ENCODE measurements around the gene OR52H1. TPM values are rescaled to one million over a fixed set of nuclear protein-coding genes. Genes with fewer than 3 reads are reported as not detected.

Gene OR52H1
- total RNA-seq, 1 donor from 2014 or later = 0.26 TPM

DNA sequence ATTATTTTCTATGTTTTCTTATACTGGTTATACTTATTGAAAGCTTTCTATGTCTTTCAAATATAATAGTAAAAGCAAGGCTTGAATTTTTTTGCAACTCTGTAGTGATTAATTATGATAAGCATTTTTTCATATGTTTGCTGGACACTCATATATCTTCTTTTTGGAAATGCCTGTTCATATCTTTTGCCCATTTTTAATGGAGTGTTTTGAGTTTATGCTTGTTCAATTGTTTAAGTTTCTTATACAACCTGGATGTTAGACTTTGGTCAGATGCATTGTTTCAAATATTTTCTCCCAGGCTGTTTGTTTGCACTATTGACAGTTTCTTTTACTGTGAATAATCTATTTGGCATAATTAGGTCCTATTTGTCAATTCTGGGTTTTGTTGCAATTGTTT lies 11.9 kb downstream of the OR52H1 start:
- no peaks in the 10 kb centered on the region for H3K4me1 Mint-ChIP-seq (ENCODE audit: low read depth)
- peaks cover 11% of the 10 kb centered on the region for H3K9me3 Mint-ChIP-seq (ENCODE audit: low read depth)
- DNase-seq (ENCODE audit: low spot score, unreplicated experiment) = no peak
- no peaks in the 10 kb centered on the region for H3K27me3 Mint-ChIP-seq
- TF ChIP-seq, protein P1, sequence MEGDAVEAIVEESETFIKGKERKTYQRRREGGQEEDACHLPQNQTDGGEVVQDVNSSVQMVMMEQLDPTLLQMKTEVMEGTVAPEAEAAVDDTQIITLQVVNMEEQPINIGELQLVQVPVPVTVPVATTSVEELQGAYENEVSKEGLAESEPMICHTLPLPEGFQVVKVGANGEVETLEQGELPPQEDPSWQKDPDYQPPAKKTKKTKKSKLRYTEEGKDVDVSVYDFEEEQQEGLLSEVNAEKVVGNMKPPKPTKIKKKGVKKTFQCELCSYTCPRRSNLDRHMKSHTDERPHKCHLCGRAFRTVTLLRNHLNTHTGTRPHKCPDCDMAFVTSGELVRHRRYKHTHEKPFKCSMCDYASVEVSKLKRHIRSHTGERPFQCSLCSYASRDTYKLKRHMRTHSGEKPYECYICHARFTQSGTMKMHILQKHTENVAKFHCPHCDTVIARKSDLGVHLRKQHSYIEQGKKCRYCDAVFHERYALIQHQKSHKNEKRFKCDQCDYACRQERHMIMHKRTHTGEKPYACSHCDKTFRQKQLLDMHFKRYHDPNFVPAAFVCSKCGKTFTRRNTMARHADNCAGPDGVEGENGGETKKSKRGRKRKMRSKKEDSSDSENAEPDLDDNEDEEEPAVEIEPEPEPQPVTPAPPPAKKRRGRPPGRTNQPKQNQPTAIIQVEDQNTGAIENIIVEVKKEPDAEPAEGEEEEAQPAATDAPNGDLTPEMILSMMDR (IDR thresholded peaks at IDR 0.05; ENCODE audit: unreplicated experiment) = no peak
- H3K4me3 Mint-ChIP-seq (ENCODE audit: low read depth) = no peak overlapping the region
- no peaks in the 10 kb centered on the region for H3K36me3 Mint-ChIP-seq (ENCODE audit: insufficient read depth)
- no peak overlapping the region for H3K27ac Mint-ChIP-seq

- peaks cover 11% of the 10 kb centered on the region for H3K9me3 Mint-ChIP-seq (ENCODE audit: low read depth)
- no peaks in the 10 kb centered on the region for H3K4me1 Mint-ChIP-seq (ENCODE audit: low read depth)
- H3K27ac Mint-ChIP-seq = no peak overlapping the region
- H3K27me3 Mint-ChIP-seq = no peaks in the 10 kb centered on the region
- H3K4me3 Mint-ChIP-seq (ENCODE audit: low read depth) = no peak overlapping the region
- H3K36me3 Mint-ChIP-seq (ENCODE audit: insufficient read depth) = no peaks in the 10 kb centered on the region
- TF ChIP-seq, protein P1 (IDR thresholded peaks at IDR 0.05; ENCODE audit: unreplicated experiment) = no peak
- no peak for DNase-seq (ENCODE audit: low spot score, unreplicated experiment)
Measured at GRCh38 chr11:5534046-5534445, 14.3 kb downstream of the OR52H1 start.

GRCh38 chr11:5531053-5531831 lies 17.1 kb downstream of the OR52H1 start:
- Mint-ChIP-seq H3K4me1 (ENCODE audit: low read depth) (no peaks in the 10 kb centered on the region), H3K4me3 (ENCODE audit: low read depth) (no peak overlapping the region), H3K27ac (no peak overlapping the region), H3K36me3 (ENCODE audit: insufficient read depth) (no peaks in the 10 kb centered on the region), H3K9me3 (ENCODE audit: low read depth) (no peaks in the 10 kb centered on the region), H3K27me3 (no peaks in the 10 kb centered on the region)
- TF ChIP-seq, protein P1 (IDR thresholded peaks at IDR 0.05; ENCODE audit: unreplicated experiment) = no peak
- no peak for DNase-seq (ENCODE audit: low spot score, unreplicated experiment)

DNA sequence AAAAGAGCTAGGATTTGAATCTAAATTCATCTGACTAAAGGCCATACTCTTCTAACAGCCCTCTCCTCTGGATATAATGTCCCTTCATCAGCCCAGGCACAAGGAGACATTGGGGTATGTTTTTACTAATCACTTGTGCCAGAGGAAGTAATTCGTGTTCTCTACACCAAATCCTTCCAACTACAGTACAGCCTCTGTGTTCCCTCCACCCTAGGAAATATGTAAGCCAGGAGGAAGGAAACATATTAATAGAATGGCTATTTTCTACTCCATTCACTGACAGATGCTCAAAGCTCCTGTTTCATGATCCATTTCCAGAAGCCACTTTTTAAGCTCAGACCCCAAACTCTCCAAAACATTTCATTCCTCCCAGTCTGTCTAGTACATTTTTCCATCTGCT lies 19.8 kb downstream of the OR52H1 start:
- Mint-ChIP-seq H3K9me3 (ENCODE audit: low read depth) (no peaks in the 10 kb centered on the region), H3K36me3 (ENCODE audit: insufficient read depth) (no peaks in the 10 kb centered on the region), H3K4me3 (ENCODE audit: low read depth) (no peak overlapping the region), H3K27ac (no peak overlapping the region), H3K4me1 (ENCODE audit: low read depth) (no peaks in the 10 kb centered on the region), H3K27me3 (no peaks in the 10 kb centered on the region)
- no peak for DNase-seq (ENCODE audit: low spot score, unreplicated experiment)
- TF ChIP-seq, protein P1 (IDR thresholded peaks at IDR 0.05; ENCODE audit: unreplicated experiment) = no peak

- Mint-ChIP-seq H3K27ac (no peak overlapping the region), H3K36me3 (ENCODE audit: insufficient read depth) (no peaks in the 10 kb centered on the region), H3K4me1 (ENCODE audit: low read depth) (no peaks in the 10 kb centered on the region), H3K9me3 (ENCODE audit: low read depth) (no peaks in the 10 kb centered on the region), H3K27me3 (no peaks in the 10 kb centered on the region), H3K4me3 (ENCODE audit: low read depth) (no peak overlapping the region)
- TF ChIP-seq, protein P1 (IDR thresholded peaks at IDR 0.05; ENCODE audit: unreplicated experiment) = no peak
- DNase-seq (ENCODE audit: low spot score, unreplicated experiment) = no peak
Measured at GRCh38 chr11:5527716-5528115, 20.6 kb downstream of the OR52H1 start.

Data from progenitor cell of endocrine pancreas (in vitro differentiated cells).